Nephron (organoid): ENCODE results near the gene CRHR2.

ENCODE experiments used
- H3K27ac Mint-ChIP-seq, 3 experiments: 2 replicates each; pipeline ENCODE4 v1.8.0; 2020; ENCODE audit warnings: mixed read lengths in 3 of 3, mild to moderate bottlenecking in 2 of 3, moderate library complexity in 1 of 3
- H3K27me3 Mint-ChIP-seq: 2 replicates; pipeline ENCODE4 v1.8.0; 2021; ENCODE audit warnings: low read depth, mild to moderate bottlenecking, moderate library complexity, mixed read lengths
- H3K36me3 Mint-ChIP-seq: 2 replicates; pipeline ENCODE4 v1.8.0; 2020; ENCODE audit warnings: low read depth, mixed read lengths
- H3K4me1 Mint-ChIP-seq: 2 replicates; pipeline ENCODE4 v1.8.0; 2020; ENCODE audit warnings: mixed read lengths
- H3K4me3 Mint-ChIP-seq, 3 experiments: 2 replicates each; pipeline ENCODE4 v1.8.0; 2020; ENCODE audit warnings: mild to moderate bottlenecking in 3 of 3, mixed read lengths in 3 of 3, moderate library complexity in 2 of 3
- H3K9me3 Mint-ChIP-seq: 2 replicates; pipeline ENCODE4 v1.8.0; 2020; ENCODE audit warnings: mixed read lengths
- TF ChIP-seq, protein P1 (sequence below), 3 experiments: fragments of 200-600 bp; sonication (generic); IDR thresholded peaks; one replicate each; pipeline ENCODE4 v1.5.0; 2021; ENCODE audit warnings: antibody characterized with exemption in 3 of 3; ENCODE audit not compliant: unreplicated experiment in 3 of 3

CRHR2 gene

DNA sequence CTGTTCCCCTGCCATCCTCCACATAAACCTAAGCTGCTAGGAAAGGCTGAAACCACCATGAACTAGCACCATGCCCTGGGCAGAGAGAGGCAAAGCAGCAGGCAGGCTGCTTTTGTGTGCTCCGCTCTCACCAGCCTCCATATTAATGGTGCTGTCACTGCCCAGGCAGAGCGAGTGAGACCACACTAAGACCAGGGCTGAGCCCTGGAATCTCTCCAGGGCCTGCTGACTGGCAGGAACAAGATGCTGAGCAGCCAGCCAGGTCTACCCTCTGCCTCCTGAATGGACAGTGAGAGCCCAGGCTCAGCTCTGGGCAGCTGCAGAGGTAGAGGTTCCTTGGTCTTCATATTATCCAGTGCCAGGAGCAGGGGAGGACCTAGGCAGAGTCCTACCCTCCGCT lies 1.6 kb upstream of the CRHR2 start:
- peaks cover 6% of the 10 kb centered on the region for H3K4me1 Mint-ChIP-seq
- peak overlapping the region; percentile 37 to 56 (median 55) for H3K4me3 Mint-ChIP-seq
- TF ChIP-seq, protein P1, sequence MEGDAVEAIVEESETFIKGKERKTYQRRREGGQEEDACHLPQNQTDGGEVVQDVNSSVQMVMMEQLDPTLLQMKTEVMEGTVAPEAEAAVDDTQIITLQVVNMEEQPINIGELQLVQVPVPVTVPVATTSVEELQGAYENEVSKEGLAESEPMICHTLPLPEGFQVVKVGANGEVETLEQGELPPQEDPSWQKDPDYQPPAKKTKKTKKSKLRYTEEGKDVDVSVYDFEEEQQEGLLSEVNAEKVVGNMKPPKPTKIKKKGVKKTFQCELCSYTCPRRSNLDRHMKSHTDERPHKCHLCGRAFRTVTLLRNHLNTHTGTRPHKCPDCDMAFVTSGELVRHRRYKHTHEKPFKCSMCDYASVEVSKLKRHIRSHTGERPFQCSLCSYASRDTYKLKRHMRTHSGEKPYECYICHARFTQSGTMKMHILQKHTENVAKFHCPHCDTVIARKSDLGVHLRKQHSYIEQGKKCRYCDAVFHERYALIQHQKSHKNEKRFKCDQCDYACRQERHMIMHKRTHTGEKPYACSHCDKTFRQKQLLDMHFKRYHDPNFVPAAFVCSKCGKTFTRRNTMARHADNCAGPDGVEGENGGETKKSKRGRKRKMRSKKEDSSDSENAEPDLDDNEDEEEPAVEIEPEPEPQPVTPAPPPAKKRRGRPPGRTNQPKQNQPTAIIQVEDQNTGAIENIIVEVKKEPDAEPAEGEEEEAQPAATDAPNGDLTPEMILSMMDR (IDR thresholded peaks at IDR 0.05; ENCODE audit: unreplicated experiment in 3 of 3): no peak
- no peaks in the 10 kb centered on the region for H3K9me3 Mint-ChIP-seq
- no peaks in the 10 kb centered on the region for H3K36me3 Mint-ChIP-seq
- peaks cover 70% of the 10 kb centered on the region for H3K27me3 Mint-ChIP-seq
- no peak overlapping the region for H3K27ac Mint-ChIP-seq

DNA sequence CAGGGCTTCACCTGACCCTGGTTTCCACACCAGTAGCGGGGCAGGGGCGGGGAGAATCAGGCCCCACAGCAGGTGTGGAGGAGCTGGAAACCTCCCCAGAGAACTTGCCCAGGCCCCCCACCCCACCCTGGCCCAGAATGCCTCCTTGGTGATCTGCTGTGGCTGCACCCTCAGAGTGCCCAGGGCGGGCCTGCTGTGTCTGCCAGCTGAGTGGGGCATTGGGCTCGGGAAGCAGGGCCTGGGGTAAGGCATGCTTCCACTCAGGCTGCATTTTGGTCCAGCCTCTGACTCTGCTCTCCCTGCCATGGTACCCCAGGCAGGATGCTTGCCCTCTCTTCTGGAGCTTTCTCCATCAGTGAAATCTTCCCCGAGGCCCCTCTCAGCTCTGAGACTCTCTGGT lies 1.1 kb upstream of the CRHR2 start:
- Mint-ChIP-seq H3K27me3 (peaks cover 75% of the 10 kb centered on the region), H3K36me3 (no peaks in the 10 kb centered on the region), H3K9me3 (no peaks in the 10 kb centered on the region), H3K4me3 (peak overlapping the region; percentile 37 to 56 (median 55)), H3K27ac (no peak overlapping the region), H3K4me1 (peaks cover 6% of the 10 kb centered on the region)
- TF ChIP-seq, protein P1 (IDR thresholded peaks at IDR 0.05; ENCODE audit: unreplicated experiment in 3 of 3): no peak

DNA sequence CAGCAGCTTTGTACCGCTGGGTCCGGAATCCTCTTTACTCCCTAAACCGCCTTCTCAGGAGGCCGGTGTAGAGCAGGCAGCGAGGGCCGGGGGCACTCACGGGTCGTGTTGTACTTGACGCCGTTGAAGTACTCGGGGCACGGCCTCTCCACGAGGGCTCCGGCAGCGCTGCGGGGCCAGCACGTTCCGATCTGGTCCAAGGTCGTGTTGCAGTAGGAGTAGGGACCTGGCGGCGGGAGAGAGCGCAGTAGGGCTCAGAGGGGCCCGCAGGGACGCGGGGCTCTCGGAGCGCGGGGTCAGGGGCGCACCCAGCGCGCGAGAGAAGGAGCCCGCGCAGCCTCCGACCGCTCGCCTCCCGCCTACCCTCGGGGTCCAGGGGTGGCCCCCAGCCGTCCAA lies 443 bp downstream of the CRHR2 start:
- Mint-ChIP-seq H3K9me3 (no peaks in the 10 kb centered on the region), H3K4me3 (peak overlapping the region; percentile 75 to 80 (median 79)), H3K36me3 (no peaks in the 10 kb centered on the region), H3K27ac (no peak overlapping the region), H3K4me1 (peaks cover 6% of the 10 kb centered on the region), H3K27me3 (peaks cover 88% of the 10 kb centered on the region)
- TF ChIP-seq, protein P1 (IDR thresholded peaks at IDR 0.05; ENCODE audit: unreplicated experiment in 3 of 3): no peak

DNA sequence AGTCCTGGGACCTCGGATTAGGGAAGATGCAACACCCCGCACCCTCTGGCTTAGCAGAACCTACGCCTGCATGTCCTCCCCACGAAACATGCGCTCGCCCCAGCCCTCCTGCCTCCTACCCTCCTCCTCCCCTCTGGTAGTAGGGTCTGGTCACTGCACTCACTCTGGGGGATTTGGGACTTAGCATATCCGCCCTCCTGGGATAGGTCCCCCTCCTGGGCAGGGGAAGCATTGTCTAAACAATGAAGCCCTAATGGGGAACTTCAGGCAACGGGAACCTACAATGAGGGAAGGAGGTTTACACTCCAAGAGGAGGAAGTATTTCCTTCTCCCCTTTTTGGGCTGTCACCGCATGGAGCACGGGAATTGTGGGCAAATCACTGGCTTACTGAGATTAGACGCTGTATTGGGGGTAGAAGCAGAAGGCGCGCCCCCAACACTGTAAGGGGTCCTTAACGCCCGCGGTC lies 892 bp downstream of the CRHR2 start:
- Mint-ChIP-seq H3K27ac (no peak overlapping the region), H3K4me1 (peaks cover 6% of the 10 kb centered on the region), H3K9me3 (no peaks in the 10 kb centered on the region), H3K36me3 (no peaks in the 10 kb centered on the region), H3K27me3 (peaks cover 93% of the 10 kb centered on the region), H3K4me3 (peak overlapping the region; percentile 75 to 80 (median 79))
- TF ChIP-seq, protein P1 (IDR thresholded peaks at IDR 0.05; ENCODE audit: unreplicated experiment in 3 of 3): no peak

DNA sequence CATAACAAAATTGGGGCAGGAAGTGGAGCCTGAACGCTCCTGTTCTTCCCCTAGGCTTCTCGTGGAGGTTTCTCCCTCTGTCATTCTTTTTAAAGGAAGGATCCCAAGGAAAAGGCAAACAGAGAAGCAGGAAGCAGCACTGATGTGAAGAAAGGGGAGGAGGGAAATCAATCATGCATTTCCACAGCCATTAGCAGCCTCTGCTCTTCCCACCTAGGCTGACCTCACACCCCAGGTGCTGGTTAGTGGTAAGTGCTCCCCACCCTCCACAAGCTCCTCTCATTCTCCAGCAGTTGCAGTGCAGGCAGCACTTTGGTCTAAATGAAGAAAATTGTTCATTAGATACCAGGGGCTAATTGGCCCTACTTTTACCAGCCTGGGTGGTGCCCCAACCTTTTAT lies 2.6 kb downstream of the CRHR2 start:
- Mint-ChIP-seq H3K4me1 (peaks cover 6% of the 10 kb centered on the region), H3K27me3 (peaks cover 92% of the 10 kb centered on the region), H3K36me3 (no peaks in the 10 kb centered on the region), H3K9me3 (no peaks in the 10 kb centered on the region), H3K27ac (no peak overlapping the region), H3K4me3 (no peak overlapping the region)
- TF ChIP-seq, protein P1 (IDR thresholded peaks at IDR 0.05; ENCODE audit: unreplicated experiment in 3 of 3): no peak

DNA sequence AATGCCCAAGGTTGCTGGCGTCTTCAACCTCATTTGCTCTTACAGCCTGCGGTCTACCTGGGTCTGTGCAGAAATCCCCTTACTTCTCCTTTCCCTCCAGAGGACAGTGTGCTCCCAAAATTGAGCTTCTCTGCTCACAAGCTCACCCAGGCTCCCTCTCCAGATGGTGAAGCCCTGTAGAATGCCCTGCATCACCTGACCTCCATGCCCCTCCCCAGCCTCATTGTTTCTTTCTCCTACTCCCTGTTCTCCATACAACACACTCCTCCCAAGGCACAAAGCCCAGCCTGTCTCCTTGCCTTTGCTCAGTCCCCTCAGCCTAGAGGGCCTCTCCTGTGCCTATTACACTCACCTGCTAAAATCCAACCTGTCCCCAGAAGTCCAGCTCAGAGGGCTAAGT lies 3.5 kb downstream of the CRHR2 start:
- H3K27me3 Mint-ChIP-seq: peaks cover 86% of the 10 kb centered on the region
- TF ChIP-seq, protein P1 (IDR thresholded peaks at IDR 0.05; ENCODE audit: unreplicated experiment in 3 of 3): no peak
- no peak overlapping the region for H3K27ac Mint-ChIP-seq

More for the DNA sequence above, 3.5 kb downstream of the CRHR2 start:
- Mint-ChIP-seq H3K9me3 (no peaks in the 10 kb centered on the region), H3K4me1 (peaks cover 6% of the 10 kb centered on the region), H3K36me3 (no peaks in the 10 kb centered on the region), H3K4me3 (no peak overlapping the region)
